Liver (tissue), 9 donors: ENCODE data around the gene PIEZO1. TPM values are rescaled to one million over a fixed set of nuclear protein-coding genes. Genes with fewer than 3 reads are reported as not detected.

Experiments used
- DNase-seq: peaks from one replicate; pipeline ENCODE4 v3.0.0-alpha.2; 2017; ENCODE audit warnings: low spot score
- H3K27ac ChIP-seq, 2 donors: one replicate each; pipeline ENCODE4 v1.7.0; 2013; ENCODE audit warnings: inconsistent platforms in 2 of 2, low read length in 2 of 2, control low read depth in 1 of 2, low read depth in 1 of 2, mild to moderate bottlenecking in 1 of 2
- H3K27me3 ChIP-seq, 4 donors: one replicate each; pipeline versions ENCODE4 v1.6.1 to v1.7.0; 2013; ENCODE audit warnings: low read length in 3 of 4, inconsistent platforms in 1 of 4, mild to moderate bottlenecking in 1 of 4, moderate library complexity in 1 of 4; ENCODE audit not compliant: control insufficient read depth in 4 of 4, insufficient read depth in 4 of 4
- H3K36me3 ChIP-seq, 4 donors: one replicate each; pipeline versions ENCODE4 v1.6.1 to v1.7.0; 2013; ENCODE audit warnings: low read length in 3 of 4, mild to moderate bottlenecking in 3 of 4, low read depth in 1 of 4, moderate library complexity in 1 of 4; ENCODE audit not compliant: control insufficient read depth in 4 of 4, insufficient read depth in 3 of 4
- H3K4me1 ChIP-seq, 4 donors: one replicate each; pipeline versions ENCODE4 v1.6.1 to v1.7.0; 2013; ENCODE audit warnings: low read length in 3 of 4, mild to moderate bottlenecking in 3 of 4, moderate library complexity in 1 of 4; ENCODE audit not compliant: control insufficient read depth in 4 of 4, insufficient read depth in 4 of 4
- H3K4me3 ChIP-seq, 3 donors: one replicate each; pipeline versions ENCODE4 v1.6.1 to v1.7.0; 2013; ENCODE audit warnings: low read length in 3 of 3, control low read depth in 1 of 3, low read depth in 1 of 3, mild to moderate bottlenecking in 1 of 3
- H3K9ac ChIP-seq, 2 donors: one replicate each; pipeline ENCODE4 v1.7.0; 2013; ENCODE audit warnings: low read length in 2 of 2, mild to moderate bottlenecking in 2 of 2, moderate library complexity in 2 of 2, control low read depth in 1 of 2, low read depth in 1 of 2
- H3K9me3 ChIP-seq, 4 donors: one replicate each; pipeline versions ENCODE4 v1.6.1 to v1.7.0; 2013; ENCODE audit warnings: low read length in 3 of 4; ENCODE audit not compliant: control insufficient read depth in 4 of 4
- FOXA1 ChIP-seq: IDR thresholded peaks from 2 replicates; pipeline ENCODE4 v1.6.1; 2016; ENCODE audit warnings: antibody characterized with exemption
- GABPA ChIP-seq, 2 donors: IDR thresholded peaks in 1 of 2; conservative IDR thresholded peaks in 1 of 2; 2 replicates each; pipeline ENCODE4 v1.6.1; 2016; ENCODE audit warnings: antibody characterized with exemption in 2 of 2, mild to moderate bottlenecking in 1 of 2, moderate library complexity in 1 of 2
- HNF4A ChIP-seq, 2 donors: conservative IDR thresholded peaks; 2 replicates each; pipeline ENCODE4 v1.6.1; 2016; ENCODE audit warnings: antibody characterized with exemption in 2 of 2, mild to moderate bottlenecking in 2 of 2
- HNF4G ChIP-seq: IDR thresholded peaks from 2 replicates; pipeline ENCODE4 v1.6.1; 2016; ENCODE audit warnings: antibody characterized with exemption
- JUND ChIP-seq, 2 donors: IDR thresholded peaks; 2 replicates each; pipeline ENCODE4 v1.6.1; 2016; ENCODE audit warnings: antibody characterized with exemption in 2 of 2
- NR2F2 ChIP-seq: IDR thresholded peaks from 2 replicates; pipeline ENCODE4 v1.6.1; 2016; ENCODE audit warnings: antibody characterized with exemption
- RXRA ChIP-seq, 2 donors: IDR thresholded peaks; 2 replicates each; pipeline ENCODE4 v1.6.1; 2017 to 2018; ENCODE audit warnings: antibody characterized with exemption in 2 of 2, mild to moderate bottlenecking in 1 of 2
- SP1 ChIP-seq: IDR thresholded peaks from 2 replicates; pipeline ENCODE4 v1.6.1; 2018; ENCODE audit warnings: antibody characterized with exemption, mild to moderate bottlenecking
- TAF1 ChIP-seq: conservative IDR thresholded peaks from 2 replicates; pipeline ENCODE4 v1.6.1; 2016; ENCODE audit warnings: antibody characterized with exemption, mild to moderate bottlenecking
- WGBS: extraction: QIAGEN DNeasy Blood & Tissue Kit; methylation state at CpG from one replicate; pipeline ENCODE4 v1.1.7; 2013; 5-methylcytosine and 5-hydroxymethylcytosine counted together
- polyA plus RNA-seq, 2 donors: library from polyadenylated mRNA; stranded (reverse) in 1 of 2; unstranded in 1 of 2; fragments of 200-250 nt in 1 of 2; fragments of >200 nt in 1 of 2; fragmentation: Nextera tagmentation in 1 of 2; extraction: Ambion mirVana in 1 of 2; gene quantifications; one replicate each; pipeline versions ENCODE4 v1.2.1 to v1.2.3, GENCODE V29; 2013 to 2015
- total RNA-seq, 2 donors: library from RNA; depleted of rRNA; stranded (reverse); fragments of >200 nt; gene quantifications; one replicate each; pipeline ENCODE4 v1.2.3, GENCODE V29; 2014
- TF ChIP-seq, protein P1 (sequence below): IDR thresholded peaks from 2 replicates; pipeline ENCODE4 v1.6.1; 2016; ENCODE audit warnings: antibody characterized with exemption
- TF ChIP-seq, protein P2 (sequence below): IDR thresholded peaks from 2 replicates; pipeline ENCODE4 v1.6.1; 2016; ENCODE audit warnings: antibody characterized with exemption, mild to moderate bottlenecking
- TF ChIP-seq, protein P3 (sequence below): IDR thresholded peaks from 2 replicates; pipeline ENCODE4 v1.6.1; 2016; ENCODE audit warnings: antibody characterized with exemption
- TF ChIP-seq, protein P4 (sequence below): fragments of 150-350 bp; IDR thresholded peaks from 2 replicates; pipeline ENCODE4 v1.5.1; 2017; ENCODE audit warnings: improper control_type of control experiment, low read depth, low read length; ENCODE audit not compliant: missing input control
- donor health status: healthy.
- donor health status: healthy.
- donor health status: healthy.
- donor health status: healthy.
- donor health status: healthy.

The PIEZO1 gene
- total and polyA plus RNA-seq, 4 donors: 15.3 to 74.7 (median 59.2) TPM

DNA sequence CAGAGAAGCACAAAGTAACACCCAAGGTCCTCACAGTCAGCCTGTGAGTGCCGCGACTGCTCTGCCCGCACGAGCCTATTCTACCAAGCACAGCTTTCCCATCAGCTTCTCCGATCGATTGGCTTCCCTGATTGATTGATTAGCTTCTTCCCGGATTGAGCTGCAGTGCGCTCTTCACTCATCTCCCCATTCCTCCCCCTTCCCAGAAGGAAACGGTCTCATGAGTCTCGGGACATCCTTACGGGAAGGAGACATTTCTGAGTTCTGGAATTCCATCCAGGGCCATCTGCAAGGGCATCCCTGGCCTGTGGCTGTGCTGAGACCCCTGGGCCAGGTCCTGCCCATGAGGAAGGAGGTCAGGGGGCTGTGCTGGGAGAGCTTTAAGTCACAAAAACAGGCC lies 18.0 kb downstream of the PIEZO1 start:
- Histone ChIP-seq H3K27me3 (no peaks in the 10 kb centered on the region), H3K4me1 (peaks cover 23 to 57% (median 48%) of the 10 kb centered on the region in 4 donors), H3K4me3 (no peak overlapping the region), H3K9ac (no peak overlapping the region), H3K9me3 (no peaks in the 10 kb centered on the region), H3K36me3 (no peaks in the 10 kb centered on the region), H3K27ac (no peak overlapping the region)
- WGBS: 82% methylated on average over 11 of the region's 11 CpGs
- TF ChIP-seq SP1 (no peak), HNF4A (conservative IDR thresholded peaks at IDR 0.05) (no peak), FOXA1 (no peak), JUND (IDR thresholded peaks at IDR 0.05) (no peak)
- no peak for DNase-seq

DNA sequence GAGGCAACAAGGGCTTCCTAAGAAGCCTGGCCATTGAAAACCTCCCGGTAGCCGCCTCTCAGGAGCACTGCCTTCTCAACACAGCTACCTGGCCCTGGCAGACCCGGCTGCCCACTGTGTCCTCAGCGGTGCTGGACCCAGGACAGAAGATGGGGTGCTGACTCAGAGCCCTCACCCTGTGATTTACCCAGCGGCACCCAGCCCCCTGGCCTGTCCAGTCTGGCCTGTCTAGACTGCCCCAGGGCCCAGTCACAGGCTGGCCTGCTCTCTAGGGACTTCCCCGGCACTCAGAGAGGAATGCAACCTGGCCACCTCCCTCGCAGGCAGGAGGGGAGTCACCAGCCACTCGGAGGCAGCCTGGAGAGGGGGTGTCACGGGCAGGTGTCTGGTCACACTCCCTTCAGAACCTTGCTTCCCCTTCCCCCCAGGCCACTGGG lies 20.1 kb downstream of the PIEZO1 start:
- TF ChIP-seq, protein P1, sequence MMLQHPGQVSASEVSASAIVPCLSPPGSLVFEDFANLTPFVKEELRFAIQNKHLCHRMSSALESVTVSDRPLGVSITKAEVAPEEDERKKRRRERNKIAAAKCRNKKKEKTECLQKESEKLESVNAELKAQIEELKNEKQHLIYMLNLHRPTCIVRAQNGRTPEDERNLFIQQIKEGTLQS: no peak
- TF ChIP-seq HNF4G (no peak), JUND (IDR thresholded peaks at IDR 0.05) (no peak), TAF1 (no peak), GABPA (IDR thresholded peaks at IDR 0.05 in 1 of 2, conservative IDR thresholded peaks at IDR 0.05 in 1 of 2) (no peak)
- TF ChIP-seq, protein P2, sequence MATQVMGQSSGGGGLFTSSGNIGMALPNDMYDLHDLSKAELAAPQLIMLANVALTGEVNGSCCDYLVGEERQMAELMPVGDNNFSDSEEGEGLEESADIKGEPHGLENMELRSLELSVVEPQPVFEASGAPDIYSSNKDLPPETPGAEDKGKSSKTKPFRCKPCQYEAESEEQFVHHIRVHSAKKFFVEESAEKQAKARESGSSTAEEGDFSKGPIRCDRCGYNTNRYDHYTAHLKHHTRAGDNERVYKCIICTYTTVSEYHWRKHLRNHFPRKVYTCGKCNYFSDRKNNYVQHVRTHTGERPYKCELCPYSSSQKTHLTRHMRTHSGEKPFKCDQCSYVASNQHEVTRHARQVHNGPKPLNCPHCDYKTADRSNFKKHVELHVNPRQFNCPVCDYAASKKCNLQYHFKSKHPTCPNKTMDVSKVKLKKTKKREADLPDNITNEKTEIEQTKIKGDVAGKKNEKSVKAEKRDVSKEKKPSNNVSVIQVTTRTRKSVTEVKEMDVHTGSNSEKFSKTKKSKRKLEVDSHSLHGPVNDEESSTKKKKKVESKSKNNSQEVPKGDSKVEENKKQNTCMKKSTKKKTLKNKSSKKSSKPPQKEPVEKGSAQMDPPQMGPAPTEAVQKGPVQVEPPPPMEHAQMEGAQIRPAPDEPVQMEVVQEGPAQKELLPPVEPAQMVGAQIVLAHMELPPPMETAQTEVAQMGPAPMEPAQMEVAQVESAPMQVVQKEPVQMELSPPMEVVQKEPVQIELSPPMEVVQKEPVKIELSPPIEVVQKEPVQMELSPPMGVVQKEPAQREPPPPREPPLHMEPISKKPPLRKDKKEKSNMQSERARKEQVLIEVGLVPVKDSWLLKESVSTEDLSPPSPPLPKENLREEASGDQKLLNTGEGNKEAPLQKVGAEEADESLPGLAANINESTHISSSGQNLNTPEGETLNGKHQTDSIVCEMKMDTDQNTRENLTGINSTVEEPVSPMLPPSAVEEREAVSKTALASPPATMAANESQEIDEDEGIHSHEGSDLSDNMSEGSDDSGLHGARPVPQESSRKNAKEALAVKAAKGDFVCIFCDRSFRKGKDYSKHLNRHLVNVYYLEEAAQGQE: no peak
- TF ChIP-seq, protein P3, sequence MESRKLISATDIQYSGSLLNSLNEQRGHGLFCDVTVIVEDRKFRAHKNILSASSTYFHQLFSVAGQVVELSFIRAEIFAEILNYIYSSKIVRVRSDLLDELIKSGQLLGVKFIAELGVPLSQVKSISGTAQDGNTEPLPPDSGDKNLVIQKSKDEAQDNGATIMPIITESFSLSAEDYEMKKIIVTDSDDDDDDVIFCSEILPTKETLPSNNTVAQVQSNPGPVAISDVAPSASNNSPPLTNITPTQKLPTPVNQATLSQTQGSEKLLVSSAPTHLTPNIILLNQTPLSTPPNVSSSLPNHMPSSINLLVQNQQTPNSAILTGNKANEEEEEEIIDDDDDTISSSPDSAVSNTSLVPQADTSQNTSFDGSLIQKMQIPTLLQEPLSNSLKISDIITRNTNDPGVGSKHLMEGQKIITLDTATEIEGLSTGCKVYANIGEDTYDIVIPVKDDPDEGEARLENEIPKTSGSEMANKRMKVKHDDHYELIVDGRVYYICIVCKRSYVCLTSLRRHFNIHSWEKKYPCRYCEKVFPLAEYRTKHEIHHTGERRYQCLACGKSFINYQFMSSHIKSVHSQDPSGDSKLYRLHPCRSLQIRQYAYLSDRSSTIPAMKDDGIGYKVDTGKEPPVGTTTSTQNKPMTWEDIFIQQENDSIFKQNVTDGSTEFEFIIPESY: no peak
- DNase-seq: no peak
- Histone ChIP-seq H3K9me3 (no peaks in the 10 kb centered on the region), H3K36me3 (peaks cover 0 to 3% (median 0%) of the 10 kb centered on the region in 4 donors), H3K9ac (no peak overlapping the region), H3K27ac (no peak overlapping the region), H3K4me1 (peaks cover 36 to 62% (median 53%) of the 10 kb centered on the region in 4 donors), H3K4me3 (no peak overlapping the region), H3K27me3 (no peaks in the 10 kb centered on the region)
- WGBS: 78% methylated on average over 9 of the region's 9 CpGs

DNA sequence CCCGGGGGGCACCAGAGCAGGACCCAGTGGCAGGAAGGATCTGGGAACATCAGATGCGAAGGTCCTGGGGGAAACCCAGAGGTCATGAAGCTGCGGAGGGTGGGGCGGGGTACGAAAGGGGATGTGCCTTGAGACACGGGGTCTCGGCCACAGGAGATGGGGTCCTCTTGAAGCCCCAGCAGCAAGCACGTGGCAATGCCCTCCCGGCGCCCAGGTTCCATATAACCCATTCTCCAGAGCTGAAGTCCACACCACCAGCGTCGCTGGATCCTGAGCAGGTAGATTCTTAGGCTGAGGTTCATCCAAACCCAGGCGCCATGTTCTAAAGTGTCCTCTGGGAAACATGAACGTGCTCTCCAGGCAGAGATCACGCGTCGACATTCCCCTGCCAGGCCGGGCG lies 20.9 kb downstream of the PIEZO1 start:
- DNase-seq: no peak
- no peak overlapping the region for H3K9ac ChIP-seq
- peaks cover 0 to 3% (median 0%) of the 10 kb centered on the region in 4 donors for H3K36me3 ChIP-seq
- no peaks in the 10 kb centered on the region for H3K9me3 ChIP-seq
- TF ChIP-seq HNF4A (conservative IDR thresholded peaks at IDR 0.05) (no peak), GABPA (IDR thresholded peaks at IDR 0.05 in 1 of 2, conservative IDR thresholded peaks at IDR 0.05 in 1 of 2) (no peak), RXRA (IDR thresholded peaks at IDR 0.05) (no peak), HNF4G (no peak), NR2F2 (no peak)
- TF ChIP-seq, protein P4, sequence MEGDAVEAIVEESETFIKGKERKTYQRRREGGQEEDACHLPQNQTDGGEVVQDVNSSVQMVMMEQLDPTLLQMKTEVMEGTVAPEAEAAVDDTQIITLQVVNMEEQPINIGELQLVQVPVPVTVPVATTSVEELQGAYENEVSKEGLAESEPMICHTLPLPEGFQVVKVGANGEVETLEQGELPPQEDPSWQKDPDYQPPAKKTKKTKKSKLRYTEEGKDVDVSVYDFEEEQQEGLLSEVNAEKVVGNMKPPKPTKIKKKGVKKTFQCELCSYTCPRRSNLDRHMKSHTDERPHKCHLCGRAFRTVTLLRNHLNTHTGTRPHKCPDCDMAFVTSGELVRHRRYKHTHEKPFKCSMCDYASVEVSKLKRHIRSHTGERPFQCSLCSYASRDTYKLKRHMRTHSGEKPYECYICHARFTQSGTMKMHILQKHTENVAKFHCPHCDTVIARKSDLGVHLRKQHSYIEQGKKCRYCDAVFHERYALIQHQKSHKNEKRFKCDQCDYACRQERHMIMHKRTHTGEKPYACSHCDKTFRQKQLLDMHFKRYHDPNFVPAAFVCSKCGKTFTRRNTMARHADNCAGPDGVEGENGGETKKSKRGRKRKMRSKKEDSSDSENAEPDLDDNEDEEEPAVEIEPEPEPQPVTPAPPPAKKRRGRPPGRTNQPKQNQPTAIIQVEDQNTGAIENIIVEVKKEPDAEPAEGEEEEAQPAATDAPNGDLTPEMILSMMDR: no peak
- TF ChIP-seq, protein P1: no peak
- TF ChIP-seq, protein P2: no peak
- H3K27ac ChIP-seq: no peak overlapping the region
- H3K27me3 ChIP-seq: no peaks in the 10 kb centered on the region
- peaks cover 43 to 71% (median 61%) of the 10 kb centered on the region in 4 donors for H3K4me1 ChIP-seq
- WGBS: 96% methylated on average over 19 of the region's 19 CpGs
- H3K4me3 ChIP-seq: no peak overlapping the region
